A673 (cell line): ENCODE data around the gene DPP10.

Experiments used
- EZH2 ChIP-seq: fragments of 200-600 bp; sonication (generic); IDR thresholded peaks from 2 replicates; pipeline ENCODE4 v1.6.1; 2017; ENCODE audit warnings: borderline replicate concordance, low read depth, mild to moderate bottlenecking, mixed read lengths, antibody characterized with exemption, low read length; ENCODE audit not compliant: poor library complexity, severe bottlenecking
- TF ChIP-seq, protein P1 (sequence below): fragments of 300-800, 200-600 bp; sonication (generic); conservative IDR thresholded peaks from 2 replicates; pipeline ENCODE4 v1.5.1; 2017; ENCODE audit warnings: low read depth, mild to moderate bottlenecking, antibody characterized with exemption, low read length, moderate library complexity, mixed read lengths

DNA sequence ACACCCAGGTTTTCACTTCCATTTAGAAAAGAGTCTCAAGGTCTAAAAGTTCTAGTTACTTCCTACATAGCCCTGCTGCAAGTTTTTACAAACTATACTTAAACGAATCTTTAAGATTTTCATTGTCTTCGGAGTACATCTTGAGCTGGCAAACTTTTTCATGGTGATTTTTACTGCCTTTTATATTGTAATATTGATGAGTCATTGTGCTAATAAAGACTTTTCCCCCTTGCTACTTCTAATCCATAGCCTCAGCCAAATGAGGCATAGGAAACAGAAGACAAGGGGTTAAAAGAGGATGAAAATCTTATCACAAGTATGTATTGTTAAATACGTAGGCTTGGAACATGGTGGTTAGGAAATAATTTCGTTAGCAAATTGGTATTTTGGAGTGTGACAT, 4.1 kb downstream of the DPP10 start:
- TF ChIP-seq, protein P1, sequence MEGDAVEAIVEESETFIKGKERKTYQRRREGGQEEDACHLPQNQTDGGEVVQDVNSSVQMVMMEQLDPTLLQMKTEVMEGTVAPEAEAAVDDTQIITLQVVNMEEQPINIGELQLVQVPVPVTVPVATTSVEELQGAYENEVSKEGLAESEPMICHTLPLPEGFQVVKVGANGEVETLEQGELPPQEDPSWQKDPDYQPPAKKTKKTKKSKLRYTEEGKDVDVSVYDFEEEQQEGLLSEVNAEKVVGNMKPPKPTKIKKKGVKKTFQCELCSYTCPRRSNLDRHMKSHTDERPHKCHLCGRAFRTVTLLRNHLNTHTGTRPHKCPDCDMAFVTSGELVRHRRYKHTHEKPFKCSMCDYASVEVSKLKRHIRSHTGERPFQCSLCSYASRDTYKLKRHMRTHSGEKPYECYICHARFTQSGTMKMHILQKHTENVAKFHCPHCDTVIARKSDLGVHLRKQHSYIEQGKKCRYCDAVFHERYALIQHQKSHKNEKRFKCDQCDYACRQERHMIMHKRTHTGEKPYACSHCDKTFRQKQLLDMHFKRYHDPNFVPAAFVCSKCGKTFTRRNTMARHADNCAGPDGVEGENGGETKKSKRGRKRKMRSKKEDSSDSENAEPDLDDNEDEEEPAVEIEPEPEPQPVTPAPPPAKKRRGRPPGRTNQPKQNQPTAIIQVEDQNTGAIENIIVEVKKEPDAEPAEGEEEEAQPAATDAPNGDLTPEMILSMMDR, result no peak
- no peak for TF ChIP-seq EZH2
